Muscle of back (tissue), 11 donors: ENCODE results near the gene HGFAC. TPM values are rescaled to one million over a fixed set of nuclear protein-coding genes. Genes with fewer than 3 reads are reported as not detected.

Source experiments
- DNase-seq, 3 donors: peaks; one replicate each; pipeline versions ENCODE4 v3.0.0 to v3.0.0-alpha.2; 2013
- polyA plus RNA-seq, 10 donors: library from polyadenylated mRNA; unstranded; fragments of 120-200 nt; gene quantifications; one replicate each; pipeline ENCODE4 v1.2.1, GENCODE V29; 2013; ENCODE audit not compliant: insufficient read length in 10 of 10

HGFAC gene
- polyA plus RNA-seq, 10 donors, result 0.56 to 1.8 (median 1.1) TPM

GRCh38 chr4:3473181-3473950 is 31.6 kb downstream of the HGFAC start:
- no peak for DNase-seq

- no peak for DNase-seq
Measured at GRCh38 chr4:3473996-3474765, 32.4 kb downstream of the HGFAC start.

- no peak for DNase-seq
Measured at GRCh38 chr4:3475041-3475712, 33.4 kb downstream of the HGFAC start.

GRCh38 chr4:3475713-3476260 is 34.0 kb downstream of the HGFAC start:
- no peak for DNase-seq

GRCh38 chr4:3476341-3476747 is 34.6 kb downstream of the HGFAC start:
- no peak for DNase-seq

- no peak for DNase-seq
Measured at GRCh38 chr4:3476936-3477749, 35.4 kb downstream of the HGFAC start.

GRCh38 chr4:3477750-3478430 is 36.1 kb downstream of the HGFAC start:
- no peak for DNase-seq

- no peak for DNase-seq
Measured at GRCh38 chr4:3478446-3479357, 36.9 kb downstream of the HGFAC start.

GRCh38 chr4:3479358-3480101 is 37.8 kb downstream of the HGFAC start:
- DNase-seq, result no peak

GRCh38 chr4:3480528-3481112 is 38.9 kb downstream of the HGFAC start:
- DNase-seq, result peak; percentile 62 to 90 (median 81)

GRCh38 chr4:3481113-3481531 is 39.4 kb downstream of the HGFAC start:
- DNase-seq, result no peak

- DNase-seq, result no peak
Measured at GRCh38 chr4:3481783-3482393, 40.1 kb downstream of the HGFAC start.

GRCh38 chr4:3482707-3483106 is 40.9 kb downstream of the HGFAC start:
- no peak for DNase-seq

- DNase-seq, result peak; percentile 53 to 74 (median 67)
Measured at GRCh38 chr4:3483471-3483921, 41.7 kb downstream of the HGFAC start.

- DNase-seq, result no peak
Measured at GRCh38 chr4:3484057-3484973, 42.5 kb downstream of the HGFAC start.

GRCh38 chr4:3485011-3485791 is 43.4 kb downstream of the HGFAC start:
- DNase-seq, result peak in 1 of 3 donors; percentile 67
